Common myeloid progenitor, CD34-positive (primary cell): ENCODE data around the gene LTK.

Source experiments
- CTCF ChIA-PET: fragments of 350-600 bp; sonication (Branson Sonifier 250); formaldehyde crosslinking; loops from one replicate; lab custom pipeline; 2021; ENCODE audit warnings: antibody characterized with exemption; lab: Charles Lee
- POLR2A ChIA-PET: fragments of 350-600 bp; sonication (Branson Sonifier 250); formaldehyde crosslinking; loops from one replicate; lab custom pipeline; 2021; ENCODE audit warnings: antibody characterized with exemption; lab: Charles Lee
- DNase-seq, 3 donors: peaks; one replicate each; pipeline versions ENCODE4 v3.0.0 to v3.0.0-alpha.2; 2013
- H3K27ac ChIP-seq, 2 experiments: 1 replicate in 1 of 2; 2 replicates in 1 of 2; pipeline ENCODE4 v1.7.0; 2013; ENCODE audit warnings: inconsistent platforms in 2 of 2, low read length in 2 of 2, mild to moderate bottlenecking in 2 of 2, low read depth in 1 of 2, moderate library complexity in 1 of 2; ENCODE audit not compliant: severe bottlenecking in 2 of 2, insufficient read depth in 1 of 2, poor library complexity in 1 of 2
- H3K27me3 ChIP-seq, 5 experiments: replicated peaks in 2 of 5; 1 replicate in 3 of 5; 2 replicates in 2 of 5; pipeline versions ENCODE4 v1.6.1 to v1.7.0; 2013; ENCODE audit warnings: low read length in 4 of 5, mild to moderate bottlenecking in 2 of 5, moderate library complexity in 2 of 5, inconsistent platforms in 1 of 5; ENCODE audit not compliant: insufficient read depth in 5 of 5, control insufficient read depth in 4 of 5
- H3K36me3 ChIP-seq, 4 experiments: 1 replicate in 2 of 4; 2 replicates in 2 of 4; pipeline versions ENCODE4 v1.6.1 to v1.7.0; 2013; ENCODE audit warnings: low read length in 3 of 4, control low read depth in 1 of 4, mild to moderate bottlenecking in 1 of 4; ENCODE audit not compliant: control insufficient read depth in 4 of 4, insufficient read depth in 4 of 4
- H3K4me1 ChIP-seq, 4 experiments: 1 replicate in 3 of 4; 2 replicates in 1 of 4; pipeline versions ENCODE4 v1.6.1 to v1.7.1; 2013; ENCODE audit warnings: low read length in 3 of 4, mild to moderate bottlenecking in 3 of 4, control low read depth in 1 of 4, inconsistent platforms in 1 of 4, moderate library complexity in 1 of 4; ENCODE audit not compliant: control insufficient read depth in 4 of 4, insufficient read depth in 4 of 4; ENCODE audit errors: control extremely low read depth in 1 of 4
- H3K4me3 ChIP-seq, 7 experiments: 1 replicate in 4 of 7; 2 replicates in 3 of 7; pipeline versions ENCODE4 v1.5.1 to v1.7.0; 2013; ENCODE audit warnings: mild to moderate bottlenecking in 7 of 7, low read length in 6 of 7, moderate library complexity in 6 of 7, inconsistent platforms in 2 of 7, low read depth in 2 of 7, control low read depth in 1 of 7; ENCODE audit not compliant: insufficient read depth in 4 of 7, control insufficient read depth in 1 of 7; ENCODE audit errors: extremely low read depth in 1 of 7
- H3K9me3 ChIP-seq, 5 experiments: 1 replicate in 4 of 5; 2 replicates in 1 of 5; pipeline versions ENCODE4 v1.6.1 to v1.7.1; 2013; ENCODE audit warnings: low read length in 4 of 5, mild to moderate bottlenecking in 2 of 5, inconsistent platforms in 1 of 5, low read depth in 1 of 5, moderate library complexity in 1 of 5; ENCODE audit not compliant: control insufficient read depth in 4 of 5, insufficient read depth in 2 of 5; ENCODE audit errors: control extremely low read depth in 1 of 5
- WGBS: methylation state at CpG from one replicate; pipeline ENCODE4 v1.1.5; 2013; ENCODE audit not compliant: insufficient coverage; 5-methylcytosine and 5-hydroxymethylcytosine counted together

Gene LTK

GRCh38 chr15:41536866-41537265, 23.2 kb upstream of the LTK start:
- H3K4me1 ChIP-seq, result no peaks in the 10 kb centered on the region
- no peak for DNase-seq
- H3K36me3 ChIP-seq, result peaks cover 10 to 39% (median 28%) of the 10 kb centered on the region in 4 experiments
- 97% methylated on average over 10 of the region's 11 CpGs for WGBS
- H3K4me3 ChIP-seq, result no peak overlapping the region
- ChIA-PET CTCF (no interaction called here), POLR2A (no interaction called here)
- H3K27me3 ChIP-seq, result no peaks in the 10 kb centered on the region
- H3K9me3 ChIP-seq, result no peaks in the 10 kb centered on the region
- no peak overlapping the region for H3K27ac ChIP-seq

DNA sequence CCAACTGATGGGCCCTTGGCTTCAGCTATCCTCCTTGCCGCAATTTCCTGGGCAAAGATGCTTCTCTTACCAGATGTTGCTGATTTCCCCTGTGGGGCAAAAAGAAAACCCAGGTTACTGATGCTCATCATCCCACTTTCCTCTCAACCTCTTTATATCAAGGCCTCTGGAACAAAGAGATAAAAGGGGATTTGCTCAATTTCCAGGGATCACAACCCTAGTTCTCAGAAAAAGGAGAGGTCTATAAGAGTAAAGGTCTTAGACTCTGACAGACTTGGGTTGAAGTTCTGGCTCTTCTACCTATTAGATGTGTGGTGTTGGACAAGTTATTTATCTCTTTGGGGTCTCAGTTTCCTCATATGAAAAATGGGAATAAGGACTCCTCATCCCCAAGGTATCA, 21.9 kb upstream of the LTK start:
- DNase-seq, result no peak
- Histone ChIP-seq H3K4me1 (peaks cover 0 to 5% (median under 1%) of the 10 kb centered on the region in 4 experiments), H3K27me3 (no peaks in the 10 kb centered on the region), H3K36me3 (peaks cover 10 to 47% (median 32%) of the 10 kb centered on the region in 4 experiments), H3K9me3 (no peaks in the 10 kb centered on the region), H3K4me3 (no peak overlapping the region), H3K27ac (no peak overlapping the region)
- 100% methylated on average over 1 of the region's 1 CpG for WGBS
- ChIA-PET CTCF (no interaction called here), POLR2A (no interaction called here)

DNA sequence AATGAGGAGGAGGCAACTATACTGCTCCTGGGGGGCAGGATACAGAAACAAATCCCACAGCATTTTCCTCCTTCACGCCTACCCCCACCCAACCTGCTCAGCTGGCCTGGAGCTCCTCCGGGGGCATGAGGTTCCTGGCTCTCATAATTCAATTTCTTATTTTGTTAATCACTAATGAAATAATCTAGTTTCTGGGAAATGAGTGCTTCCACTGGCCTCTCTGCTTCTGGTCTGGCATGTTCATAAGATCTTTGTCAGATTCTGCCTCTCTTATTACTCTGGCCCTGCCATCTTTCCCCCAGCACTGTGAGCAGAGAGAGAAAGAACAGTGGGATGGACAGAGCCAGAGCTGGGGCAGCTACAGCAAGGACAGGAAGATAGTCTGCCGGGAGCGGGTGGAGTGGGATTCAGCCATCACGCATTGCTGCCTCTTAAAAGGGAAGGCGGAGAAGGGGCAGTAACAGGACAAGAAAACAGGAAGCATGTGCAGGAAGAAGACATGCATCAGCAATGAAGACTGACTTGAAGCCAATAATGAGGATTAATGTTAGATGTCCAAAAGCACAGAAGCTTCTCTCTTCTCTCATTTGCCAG, 16.8 kb upstream of the LTK start:
- Histone ChIP-seq H3K4me1 (peaks cover 0 to 5% (median under 1%) of the 10 kb centered on the region in 4 experiments), H3K27me3 (no peaks in the 10 kb centered on the region), H3K27ac (no peak overlapping the region), H3K4me3 (no peak overlapping the region), H3K36me3 (peaks cover 9 to 81% (median 54%) of the 10 kb centered on the region in 4 experiments), H3K9me3 (no peaks in the 10 kb centered on the region)
- DNase-seq, result no peak
- ChIA-PET CTCF (interaction anchor here (0.6 to 1.1 kb wide), 4 partner anchors 17 to 68 kb away, joined by 3 to 4 read pairs (median 3); partner anchors contain the start of gene LTK), POLR2A (no interaction called here)
- WGBS, result 72% methylated on average over 4 of the region's 6 CpGs

DNA sequence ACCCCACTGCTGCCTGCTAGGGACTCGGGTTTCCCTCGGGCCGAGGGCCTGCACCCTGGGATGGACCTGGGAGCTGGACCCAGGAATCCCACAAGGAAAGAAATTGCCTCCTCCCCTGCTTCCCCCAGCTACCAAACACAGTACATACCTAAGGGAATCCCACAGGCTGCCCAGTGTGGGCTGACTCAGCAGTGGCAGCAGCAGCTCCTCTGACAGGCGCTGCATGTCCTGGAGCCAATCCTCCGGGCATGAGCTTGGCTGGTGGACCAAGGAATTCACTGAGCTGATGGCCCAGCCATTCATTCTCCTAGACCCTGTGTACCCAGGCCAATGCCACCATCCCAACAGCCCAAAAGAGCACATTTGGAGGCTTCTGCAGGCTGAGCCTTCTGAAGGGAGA, 9.5 kb upstream of the LTK start:
- ChIA-PET CTCF (no interaction called here), POLR2A (no interaction called here)
- no peak overlapping the region for H3K27ac ChIP-seq
- no peaks in the 10 kb centered on the region for H3K4me1 ChIP-seq
- no peak overlapping the region for H3K4me3 ChIP-seq
- H3K9me3 ChIP-seq, result no peaks in the 10 kb centered on the region
- peaks cover 2 to 66% (median 44%) of the 10 kb centered on the region in 4 experiments for H3K36me3 ChIP-seq
- no peak for DNase-seq
- no peaks in the 10 kb centered on the region for H3K27me3 ChIP-seq
- 100% methylated on average over 5 of the region's 5 CpGs for WGBS

DNA sequence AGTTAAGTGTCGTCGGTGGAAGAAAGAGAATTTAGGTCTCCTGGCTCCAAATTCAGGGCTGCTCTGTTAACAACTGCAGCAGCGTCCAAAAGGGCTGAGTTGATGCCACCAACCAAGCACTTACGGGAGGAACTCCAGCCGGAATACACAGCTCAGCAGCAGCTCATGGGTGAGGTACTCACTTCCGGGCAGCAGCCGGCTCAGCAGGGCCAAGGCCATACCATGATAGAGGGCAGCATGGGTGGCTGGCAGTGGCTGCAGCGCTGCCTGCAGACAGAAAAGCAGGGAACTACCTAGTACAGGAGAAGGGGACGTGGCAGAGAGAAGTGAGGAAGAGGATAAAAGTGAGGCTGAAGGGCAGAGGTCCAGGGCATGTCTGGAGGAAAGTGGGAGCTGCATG, 8.0 kb upstream of the LTK start:
- H3K27me3 ChIP-seq, result no peaks in the 10 kb centered on the region
- H3K9me3 ChIP-seq, result no peaks in the 10 kb centered on the region
- WGBS, result 97% methylated on average over 9 of the region's 9 CpGs
- DNase-seq, result no peak
- no peak overlapping the region for H3K4me3 ChIP-seq
- ChIA-PET CTCF (no interaction called here), POLR2A (no interaction called here)
- H3K27ac ChIP-seq, result no peak overlapping the region
- H3K36me3 ChIP-seq, result peaks cover 4 to 65% (median 40%) of the 10 kb centered on the region in 4 experiments
- H3K4me1 ChIP-seq, result no peaks in the 10 kb centered on the region

GRCh38 chr15:41520636-41521035, 7.0 kb upstream of the LTK start:
- CTCF ChIA-PET, result no interaction called here
- Histone ChIP-seq H3K27ac (no peak overlapping the region), H3K27me3 (no peaks in the 10 kb centered on the region), H3K9me3 (no peaks in the 10 kb centered on the region), H3K4me1 (no peaks in the 10 kb centered on the region), H3K36me3 (peaks cover 2 to 56% (median 39%) of the 10 kb centered on the region in 4 experiments), H3K4me3 (no peak overlapping the region)
- no peak for DNase-seq
- 98% methylated on average over 14 of the region's 17 CpGs for WGBS
- POLR2A ChIA-PET, result no interaction called here

DNA sequence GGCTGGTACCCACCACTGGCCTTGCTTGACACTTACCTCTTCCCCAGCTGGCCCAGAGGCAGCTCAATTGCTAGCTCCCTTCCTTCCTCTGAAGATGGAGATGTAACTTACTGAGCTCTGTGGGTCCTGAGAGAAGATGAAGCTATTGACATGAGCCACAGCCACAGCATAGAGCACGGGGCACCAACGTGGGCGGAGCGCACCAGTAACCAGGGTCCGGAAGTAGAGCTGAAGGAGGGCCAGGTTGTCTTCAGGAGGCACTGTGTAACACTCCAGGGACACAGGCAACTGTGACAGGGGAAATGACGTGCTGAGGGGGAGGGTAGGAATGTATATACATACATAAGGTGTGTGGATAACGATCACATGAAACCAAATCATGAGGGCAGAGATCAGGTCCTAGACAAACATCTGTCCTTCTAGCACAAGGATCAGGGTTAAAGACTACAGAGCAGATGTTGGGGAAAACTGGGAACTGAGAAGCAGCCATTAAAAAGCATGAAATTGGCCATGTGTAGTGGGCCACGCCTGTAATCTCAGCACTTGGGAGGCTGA, 4.3 kb upstream of the LTK start:
- peaks cover 0 to 12% (median 10%) of the 10 kb centered on the region in 4 experiments for H3K4me1 ChIP-seq
- POLR2A ChIA-PET, result interaction anchor here (0.5 kb wide), 1 partner anchor 469 kb away, joined by 4 read pairs; no protein-coding TSS in a partner anchor
- H3K4me3 ChIP-seq, result no peak overlapping the region
- H3K27me3 ChIP-seq, result peaks cover 0 to 16% (median 6%) of the 10 kb centered on the region in 5 experiments
- H3K27ac ChIP-seq, result no peak overlapping the region
- DNase-seq, result no peak
- 100% methylated on average over 6 of the region's 8 CpGs for WGBS
- no peaks in the 10 kb centered on the region for H3K9me3 ChIP-seq
- CTCF ChIA-PET, result interaction anchor here (0.9 kb wide), 1 partner anchor 52 kb away, joined by 3 read pairs; no protein-coding TSS in a partner anchor
- H3K36me3 ChIP-seq, result peaks cover 2 to 37% (median 26%) of the 10 kb centered on the region in 4 experiments
